Hepatocyte (in vitro differentiated cells): ENCODE data around the gene PDE4B.

ENCODE experiments used
- CTCF ChIP-seq: fragments of 200-600 bp; sonication (generic); IDR thresholded peaks from 2 replicates; pipeline ENCODE4 v1.5.1; 2016; ENCODE audit warnings: antibody characterized with exemption, mild to moderate bottlenecking; ENCODE audit not compliant: poor library complexity
- EZH2phosphoT487 ChIP-seq: fragments of 200-600 bp; sonication (generic); IDR thresholded peaks from one replicate; pipeline ENCODE4 v1.6.1; 2018; ENCODE audit warnings: antibody characterized with exemption, mild to moderate bottlenecking, low read depth, moderate library complexity; ENCODE audit not compliant: unreplicated experiment, severe bottlenecking

DNA sequence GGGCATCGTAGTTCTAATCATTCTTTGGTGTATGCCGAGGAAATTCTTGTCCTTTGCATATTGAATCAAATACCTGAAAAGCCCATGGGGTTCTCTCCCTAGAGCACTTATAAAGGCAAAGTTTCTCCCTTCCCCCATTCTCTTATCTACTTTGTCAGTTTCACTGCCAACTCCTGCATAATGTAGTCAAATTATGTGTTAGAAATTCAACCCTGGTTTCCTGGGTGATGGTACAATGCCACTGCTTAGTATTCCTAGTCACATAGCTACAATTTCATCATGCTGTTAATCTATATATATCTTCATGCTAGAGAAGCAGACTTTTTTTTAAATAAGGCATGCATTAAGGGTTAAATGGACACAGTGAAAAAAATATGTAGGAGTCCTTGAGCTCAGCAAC lies 119.0 kb downstream of the PDE4B start:
- TF ChIP-seq CTCF (no peak), EZH2phosphoT487 (no peak)
